Left forelimb (tissue), 1 donor: ENCODE data around the gene AGBL4.

Experiments
- DNase-seq: peaks from one replicate; pipeline ENCODE4 v3.0.0-alpha.2; 2018; ENCODE audit warnings: low spot score

The AGBL4 gene

GRCh38 chr1:48679859-48680258, 1343.9 kb downstream of the AGBL4 start:
- DNase-seq: no peak

- no peak for DNase-seq
Measured at GRCh38 chr1:48678710-48679505, 1344.8 kb downstream of the AGBL4 start.

GRCh38 chr1:48677306-48678287, 1346.2 kb downstream of the AGBL4 start:
- no peak for DNase-seq

DNA sequence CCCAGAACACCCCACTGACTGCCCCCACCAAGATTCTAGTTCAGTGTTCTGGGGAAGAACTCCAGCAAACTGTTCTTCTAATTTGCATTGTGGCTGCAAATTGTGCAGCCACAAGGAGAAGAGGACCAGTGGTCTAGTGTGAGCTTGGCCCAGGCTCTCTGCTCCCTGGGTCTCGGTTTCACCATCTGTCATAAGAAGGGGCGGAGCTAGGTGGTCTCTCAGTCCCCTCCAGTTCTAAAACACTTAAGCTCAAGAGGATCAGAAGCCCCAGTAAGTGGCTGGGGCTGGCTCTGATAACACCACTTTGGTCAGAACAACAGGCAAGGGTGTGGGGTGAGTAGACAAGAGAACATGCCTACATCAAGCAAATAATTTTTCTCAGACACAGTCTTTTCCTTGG, 1346.9 kb downstream of the AGBL4 start:
- DNase-seq: no peak

GRCh38 chr1:48676376-48676775, 1347.4 kb downstream of the AGBL4 start:
- DNase-seq: no peak

- no peak for DNase-seq
Measured at GRCh38 chr1:48675251-48675650, 1348.5 kb downstream of the AGBL4 start.

GRCh38 chr1:48674641-48675040, 1349.1 kb downstream of the AGBL4 start:
- no peak for DNase-seq

GRCh38 chr1:48673332-48674105, 1350.2 kb downstream of the AGBL4 start:
- no peak for DNase-seq

GRCh38 chr1:48671578-48671977, 1352.2 kb downstream of the AGBL4 start:
- no peak for DNase-seq

GRCh38 chr1:48670234-48671020, 1353.3 kb downstream of the AGBL4 start:
- DNase-seq: no peak

DNA sequence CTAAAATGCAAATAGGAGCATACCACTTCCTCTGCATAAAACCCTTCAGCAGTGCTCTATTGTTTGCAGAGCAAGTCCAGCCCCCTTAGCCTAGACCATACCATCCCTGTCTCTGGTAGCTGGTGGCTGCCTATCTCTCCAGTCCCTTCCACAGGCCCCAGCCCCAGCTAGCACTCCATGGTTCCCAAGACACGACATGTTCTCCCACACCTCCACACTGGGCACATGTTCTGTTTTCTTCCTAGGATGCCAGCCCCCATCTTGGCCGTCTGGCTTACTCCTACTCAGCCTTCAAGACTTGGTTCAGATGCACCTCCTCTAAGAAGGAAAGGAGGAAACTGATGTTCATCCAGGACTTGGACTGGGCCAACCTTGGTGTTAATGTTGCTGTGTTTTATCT, 1355.4 kb downstream of the AGBL4 start:
- no peak for DNase-seq

GRCh38 chr1:48667782-48668181, 1356.0 kb downstream of the AGBL4 start:
- DNase-seq: no peak

- no peak for DNase-seq
Measured at GRCh38 chr1:48665708-48666407, 1357.9 kb downstream of the AGBL4 start.

- DNase-seq: no peak
Measured at GRCh38 chr1:48661726-48662463, 1361.9 kb downstream of the AGBL4 start.

DNA sequence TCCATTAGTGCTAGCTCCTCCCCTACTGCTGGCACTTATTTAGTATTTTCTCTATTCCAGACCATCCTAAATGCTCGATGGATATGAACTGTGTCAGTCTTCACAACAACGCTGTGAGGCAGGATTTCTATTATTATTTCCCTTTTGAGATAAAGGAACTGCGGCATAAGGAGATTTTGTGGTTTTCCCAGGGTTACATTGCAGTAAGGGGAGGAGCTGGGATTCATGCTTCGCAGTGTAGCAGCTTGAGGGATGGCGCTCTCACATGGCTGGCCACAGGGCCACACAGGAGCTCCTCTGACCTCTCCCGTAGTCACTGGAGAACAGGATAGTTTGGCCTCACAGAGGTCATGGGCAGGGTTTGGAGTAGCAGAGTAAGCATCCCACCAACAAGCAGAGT, 1364.0 kb downstream of the AGBL4 start:
- DNase-seq: no peak

GRCh38 chr1:48657413-48657812, 1366.3 kb downstream of the AGBL4 start:
- no peak for DNase-seq

DNA sequence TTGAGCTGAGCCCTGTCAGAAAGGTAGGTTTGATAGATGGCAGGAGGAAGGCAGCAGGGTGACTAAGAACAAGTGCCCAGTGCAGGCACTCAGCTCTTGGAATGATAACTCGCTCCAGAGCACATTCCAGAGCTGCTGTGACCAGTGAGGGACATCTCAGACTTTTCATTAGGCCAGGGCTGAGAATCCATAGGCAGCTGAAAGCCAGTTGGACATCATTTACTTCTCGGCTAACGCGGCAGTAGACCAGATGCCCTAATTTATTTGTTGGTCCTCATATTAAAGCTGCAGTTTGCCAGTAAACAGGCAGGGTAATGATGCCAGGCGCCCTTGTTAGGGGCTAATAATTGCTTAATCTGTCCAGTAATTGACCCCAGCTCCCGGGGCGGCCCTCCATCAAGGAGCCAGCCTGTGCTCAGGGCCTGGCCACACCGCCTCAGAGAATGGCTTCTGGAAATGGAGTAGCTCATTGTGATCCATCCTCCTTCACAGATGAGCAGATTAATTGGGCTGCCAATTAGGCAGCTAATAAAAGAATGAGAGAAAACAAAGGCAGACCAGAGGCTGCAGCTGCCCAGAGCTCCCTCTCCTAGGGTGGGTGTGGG, 1369.0 kb downstream of the AGBL4 start:
- no peak for DNase-seq

DNA sequence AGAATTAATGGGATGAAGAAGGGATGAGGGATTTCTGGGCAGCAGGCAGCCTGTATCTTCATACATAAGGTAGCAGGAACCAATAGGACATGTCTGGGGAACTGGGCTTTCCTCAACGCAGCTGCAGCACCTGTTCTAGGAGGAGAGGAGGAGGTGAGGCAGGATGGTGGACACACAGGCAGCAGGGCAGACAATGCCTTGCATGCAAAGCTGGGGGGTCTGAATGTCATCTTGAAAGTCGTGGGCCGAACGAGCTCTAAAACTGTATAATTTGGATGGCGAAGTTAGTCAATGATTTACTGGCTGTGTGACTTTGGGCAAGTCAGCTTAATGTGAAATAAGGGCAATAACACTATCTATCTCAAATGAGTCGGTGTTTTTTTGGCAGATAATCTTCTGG, 1371.4 kb downstream of the AGBL4 start:
- DNase-seq: no peak

DNA sequence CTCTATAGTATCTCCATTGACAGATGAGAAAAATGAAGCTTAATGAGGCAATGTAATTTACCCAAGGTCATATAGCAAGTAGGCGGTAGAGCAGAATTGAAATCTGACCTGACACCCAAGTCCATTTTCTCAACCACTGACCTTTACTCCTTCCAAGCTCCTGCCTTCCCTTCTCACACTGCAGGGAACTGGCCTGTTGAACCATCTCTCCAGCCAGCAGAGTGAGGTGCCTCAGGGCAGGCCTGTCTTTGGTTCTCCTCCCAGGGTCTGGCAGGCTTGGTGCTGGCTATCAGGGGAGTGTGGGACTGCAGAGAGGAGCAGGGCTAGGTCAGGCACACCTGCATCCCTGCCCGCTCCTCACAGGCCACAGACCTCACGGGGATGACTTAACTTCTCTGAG, 1373.9 kb downstream of the AGBL4 start:
- no peak for DNase-seq

DNA sequence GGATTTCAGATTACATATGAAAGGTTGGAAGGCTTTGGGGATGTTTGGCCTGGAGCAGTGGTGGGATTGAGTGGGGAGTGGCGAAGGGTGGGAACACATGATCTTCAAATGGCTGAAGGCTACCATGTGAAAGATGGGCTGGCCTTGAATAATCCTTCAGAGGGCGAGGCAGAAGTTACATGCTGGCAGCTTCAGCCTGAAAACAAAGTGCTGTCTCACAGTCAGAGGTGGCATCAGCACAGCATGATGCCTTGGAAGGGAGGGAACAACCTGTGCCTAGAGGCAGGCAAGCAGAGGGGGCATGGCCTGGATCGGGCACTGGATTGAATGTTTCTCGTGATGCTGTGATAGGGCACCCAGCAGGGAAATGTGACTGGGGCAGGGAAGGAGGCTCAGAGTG, 1377.9 kb downstream of the AGBL4 start:
- DNase-seq: no peak
